ENCODE data around the gene STARD3.

- TF ChIP-seq CTCF (conservative IDR thresholded peaks at IDR 0.05) (no peak), EZH2 (IDR thresholded peaks at IDR 0.05; ENCODE audit: low read depth) (no peak)
Observed at GRCh38 chr17:39601758-39602532, 35.0 kb upstream of the STARD3 start.

All from PC-9 (cell line).